ENCODE results near the gene IFT22.

DNA sequence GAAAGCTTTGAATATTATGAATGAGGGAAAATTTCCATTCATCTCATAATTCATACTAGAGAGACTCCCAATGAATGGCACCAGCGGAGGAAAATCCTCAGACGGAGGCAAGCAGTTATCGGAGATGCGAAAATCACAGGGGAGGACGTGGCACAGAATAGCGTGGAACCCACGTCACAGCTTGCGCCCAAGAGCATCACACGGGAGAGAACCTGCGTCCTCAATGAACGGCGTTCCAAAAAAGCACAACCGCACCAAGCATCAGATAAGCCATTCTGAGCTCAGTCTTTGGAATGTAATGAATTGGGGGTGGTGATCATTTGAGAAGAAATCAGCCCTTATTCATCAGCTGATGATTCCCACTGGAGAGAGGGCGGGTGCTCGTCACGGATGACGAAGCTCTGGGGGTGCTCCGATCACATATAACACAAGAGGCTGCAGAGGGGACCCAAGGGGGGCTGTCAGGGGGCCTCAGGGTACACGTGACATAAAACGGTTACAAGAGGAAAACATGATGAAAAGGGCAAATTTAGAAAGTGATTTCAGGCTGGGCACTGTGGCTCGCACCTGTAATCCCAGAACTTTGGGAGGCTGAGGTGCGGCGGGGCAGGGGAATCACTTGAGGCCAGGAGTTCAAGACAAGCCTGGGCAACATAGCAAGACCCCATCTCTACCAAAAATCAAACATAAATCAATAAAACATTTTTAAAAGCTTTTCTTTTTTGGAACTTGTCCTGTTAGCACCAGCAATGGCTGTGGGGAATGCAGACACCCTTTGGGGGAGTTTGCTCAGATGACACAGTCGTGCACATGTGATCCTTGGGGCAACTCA, 42.9 kb downstream of the IFT22 start:
- TF ChIP-seq, protein P1, sequence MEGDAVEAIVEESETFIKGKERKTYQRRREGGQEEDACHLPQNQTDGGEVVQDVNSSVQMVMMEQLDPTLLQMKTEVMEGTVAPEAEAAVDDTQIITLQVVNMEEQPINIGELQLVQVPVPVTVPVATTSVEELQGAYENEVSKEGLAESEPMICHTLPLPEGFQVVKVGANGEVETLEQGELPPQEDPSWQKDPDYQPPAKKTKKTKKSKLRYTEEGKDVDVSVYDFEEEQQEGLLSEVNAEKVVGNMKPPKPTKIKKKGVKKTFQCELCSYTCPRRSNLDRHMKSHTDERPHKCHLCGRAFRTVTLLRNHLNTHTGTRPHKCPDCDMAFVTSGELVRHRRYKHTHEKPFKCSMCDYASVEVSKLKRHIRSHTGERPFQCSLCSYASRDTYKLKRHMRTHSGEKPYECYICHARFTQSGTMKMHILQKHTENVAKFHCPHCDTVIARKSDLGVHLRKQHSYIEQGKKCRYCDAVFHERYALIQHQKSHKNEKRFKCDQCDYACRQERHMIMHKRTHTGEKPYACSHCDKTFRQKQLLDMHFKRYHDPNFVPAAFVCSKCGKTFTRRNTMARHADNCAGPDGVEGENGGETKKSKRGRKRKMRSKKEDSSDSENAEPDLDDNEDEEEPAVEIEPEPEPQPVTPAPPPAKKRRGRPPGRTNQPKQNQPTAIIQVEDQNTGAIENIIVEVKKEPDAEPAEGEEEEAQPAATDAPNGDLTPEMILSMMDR (IDR thresholded peaks at IDR 0.05): no peak
- no peak for TF ChIP-seq EP300 (IDR thresholded peaks at IDR 0.05)

Data from sigmoid colon (tissue), 4 donors.